Mesendoderm (in vitro differentiated cells): ENCODE measurements around the gene FAM229A.

Source experiments
- DNase-seq: peaks from one replicate; pipeline ENCODE4 v3.0.0; 2013
- H2AK5ac ChIP-seq: 2 replicates; pipeline ENCODE4 v1.6.1; 2013; ENCODE audit warnings: low read length, inconsistent platforms
- H2BK120ac ChIP-seq: 2 replicates; pipeline ENCODE4 v1.6.1; 2013; ENCODE audit warnings: low read depth, mild to moderate bottlenecking, low read length, moderate library complexity, mixed read lengths
- H2BK15ac ChIP-seq: replicated peaks from 2 replicates; pipeline ENCODE4 v1.6.1; 2013; ENCODE audit warnings: low read depth, mild to moderate bottlenecking, moderate library complexity
- H2BK5ac ChIP-seq: 2 replicates; pipeline ENCODE4 v1.6.1; 2013; ENCODE audit warnings: low read length, inconsistent platforms
- H3K18ac ChIP-seq: 2 replicates; pipeline ENCODE4 v1.6.1; 2013; ENCODE audit warnings: mild to moderate bottlenecking, low read length, mixed read lengths
- H3K23ac ChIP-seq: one replicate; pipeline ENCODE4 v1.6.1; 2013; ENCODE audit warnings: low read length
- H3K27ac ChIP-seq: 2 replicates; pipeline ENCODE4 v1.5.1; 2013; ENCODE audit warnings: low read depth, mild to moderate bottlenecking, inconsistent platforms, low read length, moderate library complexity
- H3K27me3 ChIP-seq: 2 replicates; pipeline ENCODE4 v1.6.1; 2013; ENCODE audit warnings: low read length, control low read depth, mild to moderate bottlenecking, inconsistent platforms; ENCODE audit not compliant: insufficient read depth, poor library complexity
- H3K36me3 ChIP-seq: 2 replicates; pipeline ENCODE4 v1.6.1; 2013; ENCODE audit warnings: low read length, inconsistent platforms; ENCODE audit not compliant: control insufficient read depth, insufficient read depth
- H3K4ac ChIP-seq: one replicate; pipeline ENCODE4 v1.6.1; 2013; ENCODE audit warnings: low read depth, mild to moderate bottlenecking, low read length, moderate library complexity
- H3K4me1 ChIP-seq: 2 replicates; pipeline ENCODE4 v1.6.1; 2013; ENCODE audit warnings: low read depth, low read length, inconsistent platforms; ENCODE audit not compliant: control insufficient read depth
- H3K4me2 ChIP-seq: 2 replicates; pipeline ENCODE4 v1.6.1; 2013; ENCODE audit warnings: low read length
- H3K4me3 ChIP-seq: 2 replicates; pipeline ENCODE4 v1.5.1; 2013; ENCODE audit warnings: mild to moderate bottlenecking, low read length
- H3K56ac ChIP-seq: one replicate; pipeline ENCODE4 v1.6.1; 2013; ENCODE audit warnings: low read length
- H3K79me1 ChIP-seq: 2 replicates; pipeline ENCODE4 v1.6.1; 2013; ENCODE audit warnings: low read length, inconsistent platforms
- H3K79me2 ChIP-seq: 2 replicates; pipeline ENCODE4 v1.6.1; 2013; ENCODE audit warnings: mild to moderate bottlenecking, low read length; ENCODE audit not compliant: control insufficient read depth, insufficient read depth
- H3K9ac ChIP-seq: 2 replicates; pipeline ENCODE4 v1.6.1; 2013; ENCODE audit warnings: low read length, inconsistent platforms
- H4K5ac ChIP-seq: one replicate; pipeline ENCODE4 v1.6.1; 2013; ENCODE audit warnings: low read length
- H4K8ac ChIP-seq: one replicate; pipeline ENCODE4 v1.6.1; 2013; ENCODE audit warnings: low read depth, mild to moderate bottlenecking, control low read depth, low read length, moderate library complexity
- WGBS: extraction: QIAGEN DNeasy Blood & Tissue Kit; methylation state at CpG from one replicate; pipeline ENCODE4 v1.1.7; 2013; ENCODE audit warnings: low lambda C conversion rate, missing lambda C conversion rate; ENCODE audit not compliant: insufficient coverage; ENCODE audit errors: extremely low coverage; 5-methylcytosine and 5-hydroxymethylcytosine counted together

Gene FAM229A

DNA sequence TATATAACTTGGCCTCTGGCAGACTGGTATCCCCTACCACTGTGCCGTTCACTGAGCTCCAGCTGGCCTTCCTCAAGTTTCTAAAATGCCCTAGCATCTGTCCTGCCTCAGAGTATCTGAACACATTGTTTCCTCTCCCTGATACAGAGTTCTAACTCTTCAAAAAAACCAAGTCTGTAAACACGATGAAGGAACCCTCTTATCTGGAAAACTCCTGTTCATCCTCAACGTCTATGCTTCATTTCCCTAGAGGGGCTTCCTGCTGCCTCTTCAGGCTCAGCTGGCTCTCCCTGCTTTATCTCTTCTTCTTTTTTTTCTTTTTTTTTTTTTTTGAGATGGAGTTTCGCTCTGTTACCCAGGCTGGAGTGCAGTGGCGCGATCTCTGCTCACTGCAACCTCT is 26.4 kb upstream of the FAM229A start:
- Histone ChIP-seq H4K5ac (no peak overlapping the region), H3K9ac (no peak overlapping the region), H3K36me3 (peaks cover 17% of the 10 kb centered on the region), H3K79me1 (peaks cover 19% of the 10 kb centered on the region), H4K8ac (no peak overlapping the region), H3K4me2 (no peak overlapping the region), H3K27me3 (no peaks in the 10 kb centered on the region), H2AK5ac (no peak overlapping the region), H3K56ac (no peak overlapping the region), H2BK5ac (no peak overlapping the region), H2BK15ac (no peak overlapping the region), H3K4me1 (peaks cover 5% of the 10 kb centered on the region), H3K4me3 (no peak overlapping the region), H3K18ac (no peak overlapping the region), H3K27ac (no peak overlapping the region), H2BK120ac (no peak overlapping the region), H3K79me2 (peaks cover 11% of the 10 kb centered on the region), H3K23ac (no peak overlapping the region), H3K4ac (no peak overlapping the region)
- DNase-seq = no peak
- no CpG with 5 or more reads among the region's 6 CpGs for WGBS

DNA sequence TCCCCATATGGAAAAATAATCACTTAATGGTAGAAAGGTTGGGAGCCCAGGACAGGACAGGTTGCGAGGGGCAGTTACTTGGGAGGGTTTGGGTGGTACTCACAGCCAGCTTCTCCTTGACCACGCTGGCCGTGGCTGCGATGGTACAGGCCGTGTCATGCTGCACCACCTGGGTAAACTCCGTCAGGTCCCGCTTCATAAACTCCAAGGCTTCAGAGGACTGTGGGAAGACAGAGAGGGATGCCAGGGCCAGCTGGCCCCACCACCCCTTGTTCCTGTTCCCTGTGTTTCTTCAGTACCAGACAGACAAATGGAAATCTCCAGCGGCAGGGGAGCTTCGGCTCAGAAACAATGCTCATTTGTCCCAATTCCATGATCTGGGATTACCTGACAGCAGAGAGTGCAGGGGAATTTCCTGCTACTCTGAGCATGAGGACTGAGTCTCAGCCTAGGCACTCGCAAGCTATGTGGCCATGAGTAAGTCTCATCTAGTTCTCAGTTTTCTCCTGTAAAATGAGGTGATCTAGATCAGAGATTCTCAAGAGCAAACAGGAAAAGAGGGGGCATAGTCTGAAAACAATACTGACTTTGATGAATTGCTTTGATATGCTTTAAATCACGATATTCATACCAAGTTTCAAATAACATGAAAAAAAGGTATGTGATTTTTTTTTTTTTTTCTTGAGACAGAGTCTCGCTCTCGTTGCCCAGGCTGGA is 24.5 kb upstream of the FAM229A start:
- no peak for DNase-seq
- no peak overlapping the region for H2BK5ac ChIP-seq
- no peak overlapping the region for H3K23ac ChIP-seq
- H3K27me3 ChIP-seq = no peaks in the 10 kb centered on the region
- no peak overlapping the region for H3K56ac ChIP-seq
- H3K4me3 ChIP-seq = no peak overlapping the region
- H2BK120ac ChIP-seq = no peak overlapping the region
- peaks cover 17% of the 10 kb centered on the region for H3K36me3 ChIP-seq
- peaks cover 2% of the 10 kb centered on the region for H3K79me2 ChIP-seq
- H2AK5ac ChIP-seq = no peak overlapping the region
- H3K4me2 ChIP-seq = no peak overlapping the region
- no peak overlapping the region for H4K8ac ChIP-seq
- H3K79me1 ChIP-seq = peaks cover 10% of the 10 kb centered on the region
- H3K27ac ChIP-seq = no peak overlapping the region
- no peak overlapping the region for H2BK15ac ChIP-seq
- no CpG with 5 or more reads among the region's 13 CpGs for WGBS
- no peak overlapping the region for H4K5ac ChIP-seq
- H3K9ac ChIP-seq = no peak overlapping the region
- no peak overlapping the region for H3K18ac ChIP-seq
- H3K4ac ChIP-seq = no peak overlapping the region
- no peaks in the 10 kb centered on the region for H3K4me1 ChIP-seq

- Histone ChIP-seq H3K36me3 (peaks cover 34% of the 10 kb centered on the region), H3K27me3 (no peaks in the 10 kb centered on the region), H3K4me1 (no peaks in the 10 kb centered on the region)
Observed at GRCh38 chr1:32380057-32380456, 17.8 kb upstream of the FAM229A start.

GRCh38 chr1:32377541-32378220 is 15.4 kb upstream of the FAM229A start:
- Histone ChIP-seq H2BK15ac (no peak overlapping the region), H3K4ac (no peak overlapping the region), H3K27ac (no peak overlapping the region), H4K8ac (no peak overlapping the region), H3K36me3 (peaks cover 32% of the 10 kb centered on the region), H4K5ac (no peak overlapping the region), H3K4me1 (no peaks in the 10 kb centered on the region), H3K4me2 (no peak overlapping the region), H3K27me3 (no peaks in the 10 kb centered on the region), H3K79me2 (no peaks in the 10 kb centered on the region), H2BK5ac (no peak overlapping the region), H3K18ac (no peak overlapping the region), H2BK120ac (no peak overlapping the region), H3K4me3 (no peak overlapping the region), H3K79me1 (no peaks in the 10 kb centered on the region), H3K56ac (no peak overlapping the region), H2AK5ac (no peak overlapping the region), H3K9ac (no peak overlapping the region), H3K23ac (no peak overlapping the region)
- no peak for DNase-seq
- WGBS = no CpG with 5 or more reads among the region's 12 CpGs

More at GRCh38 chr1:32380057-32380456, 17.8 kb upstream of the FAM229A start:
- no peak overlapping the region for H3K27ac ChIP-seq
- no CpG with 5 or more reads among the region's 9 CpGs for WGBS
- no peak overlapping the region for H3K23ac ChIP-seq
- no peak overlapping the region for H3K4me3 ChIP-seq
- no peak overlapping the region for H2BK120ac ChIP-seq
- no peak overlapping the region for H2AK5ac ChIP-seq
- no peaks in the 10 kb centered on the region for H3K79me2 ChIP-seq
- H2BK5ac ChIP-seq = no peak overlapping the region
- no peak overlapping the region for H3K56ac ChIP-seq
- H2BK15ac ChIP-seq = no peak overlapping the region
- H4K5ac ChIP-seq = no peak overlapping the region
- H3K9ac ChIP-seq = no peak overlapping the region
- no peak overlapping the region for H4K8ac ChIP-seq
- H3K4ac ChIP-seq = no peak overlapping the region
- H3K4me2 ChIP-seq = no peak overlapping the region
- DNase-seq = no peak
- no peak overlapping the region for H3K18ac ChIP-seq
- H3K79me1 ChIP-seq = no peaks in the 10 kb centered on the region

GRCh38 chr1:32376199-32376598 is 13.9 kb upstream of the FAM229A start:
- Histone ChIP-seq H2BK5ac (no peak overlapping the region), H3K4me3 (no peak overlapping the region), H3K9ac (no peak overlapping the region), H3K18ac (no peak overlapping the region), H4K5ac (no peak overlapping the region), H3K27me3 (no peaks in the 10 kb centered on the region), H3K79me1 (no peaks in the 10 kb centered on the region), H2BK15ac (no peak overlapping the region), H2BK120ac (no peak overlapping the region), H2AK5ac (no peak overlapping the region), H3K4me2 (no peak overlapping the region), H3K23ac (no peak overlapping the region), H3K27ac (no peak overlapping the region), H3K4me1 (no peaks in the 10 kb centered on the region), H3K56ac (no peak overlapping the region), H3K4ac (no peak overlapping the region), H3K79me2 (no peaks in the 10 kb centered on the region), H4K8ac (no peak overlapping the region), H3K36me3 (peaks cover 32% of the 10 kb centered on the region)
- DNase-seq = no peak
- no CpG with 5 or more reads among the region's 11 CpGs for WGBS
